Activated CD4-positive, alpha-beta T cell treated with anti-CD3 and anti-CD28 coated beads, Interleukin-10, Interleukin-2, amounts not matched to agents 100 ng/mL and 50 ng/mL, durations not matched to agents 16 hours and 8 hours (primary cell): ENCODE measurements around the gene MSANTD1.

Source experiments
- DNase-seq: peaks from one replicate; pipeline ENCODE4 v3.0.0-alpha.2; 2020

MSANTD1 gene

GRCh38 chr4:3267576-3268394, 18.8 kb downstream of the MSANTD1 start:
- no peak for DNase-seq

GRCh38 chr4:3268395-3269104, 19.6 kb downstream of the MSANTD1 start:
- DNase-seq = no peak

- no peak for DNase-seq
Observed at GRCh38 chr4:3269105-3269927, 20.4 kb downstream of the MSANTD1 start.

- no peak for DNase-seq
Observed at GRCh38 chr4:3269991-3270611, 21.1 kb downstream of the MSANTD1 start.

- DNase-seq = no peak
Observed at GRCh38 chr4:3271131-3271530, 22.2 kb downstream of the MSANTD1 start.

- no peak for DNase-seq
Observed at GRCh38 chr4:3276986-3277385, 28.0 kb downstream of the MSANTD1 start.

- no peak for DNase-seq
Observed at GRCh38 chr4:3280466-3280865, 31.5 kb downstream of the MSANTD1 start.

- no peak for DNase-seq
Observed at GRCh38 chr4:3283483-3283882, 34.5 kb downstream of the MSANTD1 start.

GRCh38 chr4:3283916-3284315, 35.0 kb downstream of the MSANTD1 start:
- DNase-seq = no peak

GRCh38 chr4:3284734-3285557, 36.0 kb downstream of the MSANTD1 start:
- no peak for DNase-seq

DNA sequence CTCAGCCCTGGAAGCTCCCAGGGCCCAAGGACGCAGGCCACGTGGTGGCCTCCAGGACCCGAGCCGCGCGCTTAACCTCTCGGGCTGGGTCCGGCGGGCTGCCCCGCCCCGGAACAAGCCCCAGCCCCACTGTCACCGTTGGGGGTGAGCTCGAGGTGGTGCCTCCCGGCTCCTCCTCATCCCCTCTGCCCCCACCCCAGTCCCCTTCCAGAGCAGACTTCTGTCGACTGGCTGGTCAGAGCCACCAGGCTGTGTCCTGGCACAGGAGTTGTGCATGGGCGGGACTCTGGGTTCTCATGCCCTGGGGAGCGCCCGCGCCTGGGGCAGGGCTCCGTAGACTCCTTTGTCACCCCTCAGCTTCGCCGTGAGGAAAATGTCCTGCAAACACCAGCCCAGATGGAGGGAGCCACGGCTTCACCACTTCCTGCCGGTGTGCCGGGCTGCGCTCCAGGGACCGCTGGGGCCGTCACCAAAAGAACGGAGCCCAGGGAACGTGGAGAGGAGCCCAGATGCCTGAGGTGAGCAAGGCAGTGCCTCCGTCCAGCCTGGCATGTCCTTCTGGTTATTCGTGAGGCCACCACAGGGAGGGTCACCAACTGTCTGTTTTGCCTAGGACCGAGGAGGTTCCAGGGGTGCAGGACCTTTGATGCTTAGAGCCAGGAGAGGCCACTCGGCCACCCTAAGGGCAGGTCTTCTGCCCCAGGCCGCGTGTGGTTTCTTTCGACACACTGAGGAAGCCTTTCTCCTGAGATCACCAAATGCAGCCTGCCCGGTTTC, 36.8 kb downstream of the MSANTD1 start:
- no peak for DNase-seq

GRCh38 chr4:3286335-3287175, 37.6 kb downstream of the MSANTD1 start:
- DNase-seq = no peak

GRCh38 chr4:3287271-3287971, 38.5 kb downstream of the MSANTD1 start:
- no peak for DNase-seq

GRCh38 chr4:3287972-3288570, 39.1 kb downstream of the MSANTD1 start:
- no peak for DNase-seq

DNA sequence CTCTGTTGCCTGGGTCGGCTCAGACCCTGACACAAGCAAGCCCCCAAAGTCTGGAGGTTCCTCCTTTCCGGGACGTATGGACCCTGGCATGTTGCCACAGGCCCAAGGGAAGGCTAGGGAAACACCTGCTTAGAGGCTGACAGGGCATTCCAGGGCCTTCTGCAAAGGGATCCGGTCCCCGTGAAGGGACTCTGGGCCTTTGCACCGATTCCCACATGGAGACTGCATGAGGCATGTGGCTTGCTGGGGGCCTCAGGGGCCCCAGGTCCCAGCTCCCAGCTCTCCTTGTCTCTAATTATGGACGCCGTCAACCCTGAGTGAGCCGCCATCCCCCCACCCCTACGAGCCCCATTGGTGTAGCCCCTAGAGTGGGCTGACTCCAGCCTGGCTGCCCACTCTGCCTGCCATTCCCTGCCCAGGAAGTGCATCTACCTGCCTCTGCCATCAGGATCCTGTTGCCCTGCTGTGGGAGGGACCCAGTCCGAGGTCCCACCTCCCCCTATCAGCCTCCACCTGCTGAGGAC, 39.7 kb downstream of the MSANTD1 start:
- DNase-seq = no peak

DNA sequence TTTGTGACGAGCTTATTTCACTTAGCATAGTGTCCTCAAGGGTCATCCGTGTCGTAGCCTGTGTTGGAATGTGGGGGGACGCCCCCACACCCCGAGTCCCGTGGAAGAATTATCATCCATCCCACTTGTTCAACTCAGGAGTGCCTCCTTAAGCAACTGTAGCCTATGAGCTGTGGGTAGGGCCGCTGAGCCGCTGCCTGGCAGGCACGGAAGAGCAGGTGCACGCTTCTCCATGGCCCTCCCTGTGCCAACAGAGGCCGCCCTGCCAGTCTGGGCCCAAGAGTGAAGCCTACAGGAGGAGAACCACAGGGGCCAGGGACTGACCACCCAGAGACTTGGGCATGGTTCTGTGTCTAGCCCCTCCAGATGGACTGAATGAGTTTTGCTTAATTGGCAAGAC, 41.5 kb downstream of the MSANTD1 start:
- DNase-seq = no peak

DNA sequence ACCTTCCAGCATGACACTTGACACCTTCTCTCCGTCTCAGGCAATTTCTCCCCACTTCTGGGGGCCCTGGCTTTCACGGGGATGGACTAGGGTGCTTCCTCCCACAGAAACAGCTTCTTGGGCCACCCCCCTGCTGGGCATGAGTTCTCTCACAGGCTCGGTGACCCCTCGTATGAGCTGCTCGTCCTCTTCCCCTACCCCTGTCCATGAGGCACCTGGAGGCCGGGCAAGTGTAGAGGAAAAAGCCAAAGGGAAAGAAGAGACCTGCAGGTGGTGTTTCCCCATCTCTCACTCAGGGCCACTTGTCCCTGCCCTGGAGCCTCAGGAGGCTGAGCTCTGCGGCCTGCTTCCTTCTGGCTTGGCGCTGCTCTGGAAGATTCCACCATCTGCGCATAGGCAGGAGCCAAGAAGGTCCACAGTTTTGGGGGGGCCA, 41.9 kb downstream of the MSANTD1 start:
- no peak for DNase-seq

GRCh38 chr4:3291411-3291968, 42.5 kb downstream of the MSANTD1 start:
- DNase-seq = no peak
